WTC11 (cell line): ENCODE measurements around the gene NUP85. TPM values are rescaled to one million over a fixed set of nuclear protein-coding genes. Genes with fewer than 3 reads are reported as not detected.

Experiments used
- ATAC-seq: fragments of 200-7000 bp; cut with Tn5 transposase; 2 replicates; pipeline ENCODE4 v1.10.0; 2021; ENCODE audit warnings: mild to moderate bottlenecking, moderate library complexity
- CTCF ChIA-PET: fragments of 300-600 bp; sonication (Branson Sonifier 250); formaldehyde crosslinking; loops from one replicate; lab custom pipeline; 2021; ENCODE audit warnings: antibody characterized with exemption; lab: Charles Lee
- POLR2A ChIA-PET: fragments of 350-600 bp; sonication (Branson Sonifier 250); formaldehyde crosslinking; loops from one replicate; lab custom pipeline; 2021; ENCODE audit warnings: antibody characterized with exemption; lab: Charles Lee
- DNase-seq: peaks from one replicate; pipeline ENCODE4 v3.0.0; 2021; ENCODE audit warnings: low spot score
- H3K27ac Mint-ChIP-seq: 2 replicates; pipeline ENCODE4 v1.8.0; 2021; ENCODE audit warnings: mixed read lengths
- H3K27me3 Mint-ChIP-seq: 2 replicates; pipeline ENCODE4 v1.8.0; 2021; ENCODE audit warnings: low read depth, mild to moderate bottlenecking, moderate library complexity, mixed read lengths
- H3K36me3 Mint-ChIP-seq: 2 replicates; pipeline ENCODE4 v1.8.0; 2021; ENCODE audit warnings: mixed read lengths
- H3K4me1 Mint-ChIP-seq: 2 replicates; pipeline ENCODE4 v1.8.0; 2022; ENCODE audit warnings: mixed read lengths
- H3K4me3 Mint-ChIP-seq: 2 replicates; pipeline ENCODE4 v1.8.0; 2021; ENCODE audit warnings: mild to moderate bottlenecking, moderate library complexity, mixed read lengths
- H3K9me3 Mint-ChIP-seq: 2 replicates; pipeline ENCODE4 v1.8.0; 2021; ENCODE audit warnings: mixed read lengths
- AR ChIP-seq: fragments of 250-450 bp; sonication (Bioruptor Pico); IDR thresholded peaks from 2 replicates; pipeline ENCODE4 v1.9.0; 2021; ENCODE audit warnings: mild to moderate bottlenecking
- ELF4 ChIP-seq: sonication (generic); formaldehyde crosslinking; IDR thresholded peaks from 2 replicates; pipeline ENCODE4 v1.8.1; 2022; ENCODE audit warnings: low read depth, mild to moderate bottlenecking, moderate library complexity, missing genetic modification reagents
- FOXJ3 ChIP-seq: sonication (generic); formaldehyde crosslinking; IDR thresholded peaks from 2 replicates; pipeline ENCODE4 v1.9.0; 2021; ENCODE audit warnings: missing genetic modification reagents, mild to moderate bottlenecking, borderline replicate concordance
- GRHL2 ChIP-seq: fragments of 250-450 bp; sonication (Bioruptor Pico); IDR thresholded peaks from 2 replicates; pipeline ENCODE4 v1.8.0; 2022; ENCODE audit warnings: mild to moderate bottlenecking, moderate library complexity; ENCODE audit not compliant: insufficient replicate concordance, severe bottlenecking
- NFYB ChIP-seq: sonication (generic); formaldehyde crosslinking; conservative IDR thresholded peaks from 2 replicates; pipeline ENCODE4 v1.8.0; 2022; ENCODE audit warnings: low read depth, missing genetic modification reagents
- PREB ChIP-seq: sonication (generic); formaldehyde crosslinking; IDR thresholded peaks from 2 replicates; pipeline ENCODE4 v1.8.1; 2022; ENCODE audit warnings: mild to moderate bottlenecking, missing genetic modification reagents, moderate library complexity, borderline replicate concordance
- USF1 ChIP-seq: sonication (generic); formaldehyde crosslinking; IDR thresholded peaks from 2 replicates; pipeline ENCODE4 v1.8.0; 2022; ENCODE audit warnings: mild to moderate bottlenecking, missing genetic modification reagents
- ZBTB21 ChIP-seq: sonication (generic); formaldehyde crosslinking; IDR thresholded peaks from 2 replicates; pipeline ENCODE4 v1.8.1; 2023; ENCODE audit warnings: mild to moderate bottlenecking, missing genetic modification reagents, borderline replicate concordance
- total RNA-seq: library from RNA; stranded (reverse); gene quantifications from 3 replicates; pipeline ENCODE4 v1.2.3, GENCODE V29; 2021
- TF ChIP-seq, protein P1 (sequence below): sonication (generic); formaldehyde crosslinking; IDR thresholded peaks from 2 replicates; pipeline ENCODE4 v1.8.1; 2023; ENCODE audit warnings: mild to moderate bottlenecking, missing genetic modification reagents, moderate library complexity
- TF ChIP-seq, protein P2 (sequence below): sonication (generic); formaldehyde crosslinking; IDR thresholded peaks from 2 replicates; pipeline ENCODE4 v1.8.1; 2023; ENCODE audit warnings: mild to moderate bottlenecking, missing genetic modification reagents, borderline replicate concordance
- TF ChIP-seq, protein P3 (sequence below): sonication (generic); formaldehyde crosslinking; IDR thresholded peaks from 2 replicates; pipeline ENCODE4 v1.8.0; 2022; ENCODE audit warnings: mild to moderate bottlenecking, missing genetic modification reagents
- TF ChIP-seq, protein P4 (sequence below): sonication (generic); formaldehyde crosslinking; IDR thresholded peaks from 2 replicates; pipeline ENCODE4 v1.8.1; 2023; ENCODE audit warnings: mild to moderate bottlenecking, moderate library complexity, missing genetic modification reagents

NUP85 gene
- total RNA-seq, 1 experiment from 2014 or later: 109 TPM

- H3K36me3 Mint-ChIP-seq: peaks cover 24% of the 10 kb centered on the region
- no peak for DNase-seq
- H3K4me3 Mint-ChIP-seq: no peak overlapping the region
- POLR2A ChIA-PET: interaction anchor here (0.6 to 1.4 kb wide), 4 partner anchors 9 to 164 kb away, joined by 3 to 7 read pairs (median 4); partner anchors contain the start of genes GGA3, MRPS7 and NT5C
- peaks cover 44% of the 10 kb centered on the region for H3K4me1 Mint-ChIP-seq
- H3K9me3 Mint-ChIP-seq: peaks cover 15% of the 10 kb centered on the region
- TF ChIP-seq GRHL2 (no peak), AR (CRISPR knock-in tag) (no peak), FOXJ3 (CRISPR knock-in tag) (no peak)
- TF ChIP-seq, protein P1, sequence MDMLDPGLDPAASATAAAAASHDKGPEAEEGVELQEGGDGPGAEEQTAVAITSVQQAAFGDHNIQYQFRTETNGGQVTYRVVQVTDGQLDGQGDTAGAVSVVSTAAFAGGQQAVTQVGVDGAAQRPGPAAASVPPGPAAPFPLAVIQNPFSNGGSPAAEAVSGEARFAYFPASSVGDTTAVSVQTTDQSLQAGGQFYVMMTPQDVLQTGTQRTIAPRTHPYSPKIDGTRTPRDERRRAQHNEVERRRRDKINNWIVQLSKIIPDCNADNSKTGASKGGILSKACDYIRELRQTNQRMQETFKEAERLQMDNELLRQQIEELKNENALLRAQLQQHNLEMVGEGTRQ (CRISPR knock-in tag): no peak
- TF ChIP-seq, protein P2, sequence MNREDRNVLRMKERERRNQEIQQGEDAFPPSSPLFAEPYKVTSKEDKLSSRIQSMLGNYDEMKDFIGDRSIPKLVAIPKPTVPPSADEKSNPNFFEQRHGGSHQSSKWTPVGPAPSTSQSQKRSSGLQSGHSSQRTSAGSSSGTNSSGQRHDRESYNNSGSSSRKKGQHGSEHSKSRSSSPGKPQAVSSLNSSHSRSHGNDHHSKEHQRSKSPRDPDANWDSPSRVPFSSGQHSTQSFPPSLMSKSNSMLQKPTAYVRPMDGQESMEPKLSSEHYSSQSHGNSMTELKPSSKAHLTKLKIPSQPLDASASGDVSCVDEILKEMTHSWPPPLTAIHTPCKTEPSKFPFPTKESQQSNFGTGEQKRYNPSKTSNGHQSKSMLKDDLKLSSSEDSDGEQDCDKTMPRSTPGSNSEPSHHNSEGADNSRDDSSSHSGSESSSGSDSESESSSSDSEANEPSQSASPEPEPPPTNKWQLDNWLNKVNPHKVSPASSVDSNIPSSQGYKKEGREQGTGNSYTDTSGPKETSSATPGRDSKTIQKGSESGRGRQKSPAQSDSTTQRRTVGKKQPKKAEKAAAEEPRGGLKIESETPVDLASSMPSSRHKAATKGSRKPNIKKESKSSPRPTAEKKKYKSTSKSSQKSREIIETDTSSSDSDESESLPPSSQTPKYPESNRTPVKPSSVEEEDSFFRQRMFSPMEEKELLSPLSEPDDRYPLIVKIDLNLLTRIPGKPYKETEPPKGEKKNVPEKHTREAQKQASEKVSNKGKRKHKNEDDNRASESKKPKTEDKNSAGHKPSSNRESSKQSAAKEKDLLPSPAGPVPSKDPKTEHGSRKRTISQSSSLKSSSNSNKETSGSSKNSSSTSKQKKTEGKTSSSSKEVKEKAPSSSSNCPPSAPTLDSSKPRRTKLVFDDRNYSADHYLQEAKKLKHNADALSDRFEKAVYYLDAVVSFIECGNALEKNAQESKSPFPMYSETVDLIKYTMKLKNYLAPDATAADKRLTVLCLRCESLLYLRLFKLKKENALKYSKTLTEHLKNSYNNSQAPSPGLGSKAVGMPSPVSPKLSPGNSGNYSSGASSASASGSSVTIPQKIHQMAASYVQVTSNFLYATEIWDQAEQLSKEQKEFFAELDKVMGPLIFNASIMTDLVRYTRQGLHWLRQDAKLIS: no peak
- TF ChIP-seq, protein P3, sequence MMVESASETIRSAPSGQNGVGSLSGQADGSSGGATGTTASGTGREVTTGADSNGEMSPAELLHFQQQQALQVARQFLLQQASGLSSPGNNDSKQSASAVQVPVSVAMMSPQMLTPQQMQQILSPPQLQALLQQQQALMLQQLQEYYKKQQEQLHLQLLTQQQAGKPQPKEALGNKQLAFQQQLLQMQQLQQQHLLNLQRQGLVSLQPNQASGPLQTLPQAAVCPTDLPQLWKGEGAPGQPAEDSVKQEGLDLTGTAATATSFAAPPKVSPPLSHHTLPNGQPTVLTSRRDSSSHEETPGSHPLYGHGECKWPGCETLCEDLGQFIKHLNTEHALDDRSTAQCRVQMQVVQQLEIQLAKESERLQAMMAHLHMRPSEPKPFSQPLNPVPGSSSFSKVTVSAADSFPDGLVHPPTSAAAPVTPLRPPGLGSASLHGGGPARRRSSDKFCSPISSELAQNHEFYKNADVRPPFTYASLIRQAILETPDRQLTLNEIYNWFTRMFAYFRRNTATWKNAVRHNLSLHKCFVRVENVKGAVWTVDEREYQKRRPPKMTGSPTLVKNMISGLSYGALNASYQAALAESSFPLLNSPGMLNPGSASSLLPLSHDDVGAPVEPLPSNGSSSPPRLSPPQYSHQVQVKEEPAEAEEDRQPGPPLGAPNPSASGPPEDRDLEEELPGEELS (CRISPR knock-in tag): no peak
- TF ChIP-seq, all 79 proteins: peak for 0
- CTCF ChIA-PET: interaction anchor here (1.6 to 5.6 kb wide), 4 partner anchors 9 to 163 kb away, joined by 4 to 56 read pairs (median 22); partner anchors contain the start of gene MIF4GD
- ATAC-seq: no peak
- peak overlapping the region; percentile 78 for H3K27ac Mint-ChIP-seq
- no peaks in the 10 kb centered on the region for H3K27me3 Mint-ChIP-seq
Measured at GRCh38 chr17:75249564-75249963, 44.1 kb downstream of the NUP85 start.

GRCh38 chr17:75250009-75250471 is 44.6 kb downstream of the NUP85 start:
- H3K9me3 Mint-ChIP-seq: peaks cover 15% of the 10 kb centered on the region
- peaks cover 23% of the 10 kb centered on the region for H3K36me3 Mint-ChIP-seq
- ATAC-seq (no peak), DNase-seq (no peak)
- CTCF ChIA-PET: interaction anchor here (1.6 to 5.6 kb wide), 4 partner anchors 10 to 162 kb away, joined by 4 to 56 read pairs (median 22); partner anchors contain the start of gene MIF4GD
- TF ChIP-seq, protein P4, sequence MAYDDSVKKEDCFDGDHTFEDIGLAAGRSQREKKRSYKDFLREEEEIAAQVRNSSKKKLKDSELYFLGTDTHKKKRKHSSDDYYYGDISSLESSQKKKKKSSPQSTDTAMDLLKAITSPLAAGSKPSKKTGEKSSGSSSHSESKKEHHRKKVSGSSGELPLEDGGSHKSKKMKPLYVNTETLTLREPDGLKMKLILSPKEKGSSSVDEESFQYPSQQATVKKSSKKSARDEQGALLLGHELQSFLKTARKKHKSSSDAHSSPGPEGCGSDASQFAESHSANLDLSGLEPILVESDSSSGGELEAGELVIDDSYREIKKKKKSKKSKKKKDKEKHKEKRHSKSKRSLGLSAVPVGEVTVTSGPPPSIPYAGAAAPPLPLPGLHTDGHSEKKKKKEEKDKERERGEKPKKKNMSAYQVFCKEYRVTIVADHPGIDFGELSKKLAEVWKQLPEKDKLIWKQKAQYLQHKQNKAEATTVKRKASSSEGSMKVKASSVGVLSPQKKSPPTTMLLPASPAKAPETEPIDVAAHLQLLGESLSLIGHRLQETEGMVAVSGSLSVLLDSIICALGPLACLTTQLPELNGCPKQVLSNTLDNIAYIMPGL (CRISPR knock-in tag): no peak
- TF ChIP-seq PREB (no peak), ZBTB21 (CRISPR knock-in tag) (no peak), NFYB (CRISPR knock-in tag) (no peak), ELF4 (CRISPR knock-in tag) (no peak), USF1 (no peak)
- H3K27ac Mint-ChIP-seq: peak overlapping the region; percentile 78
- POLR2A ChIA-PET: interaction anchor here (0.6 to 1.4 kb wide), 4 partner anchors 10 to 163 kb away, joined by 3 to 7 read pairs (median 4); partner anchors contain the start of genes GGA3, MRPS7 and NT5C
- H3K27me3 Mint-ChIP-seq: no peaks in the 10 kb centered on the region
- H3K4me3 Mint-ChIP-seq: no peak overlapping the region
- peaks cover 48% of the 10 kb centered on the region for H3K4me1 Mint-ChIP-seq
